Testis (tissue), 3 donors: ENCODE data around the gene LHFPL3. TPM values are rescaled to one million over a fixed set of nuclear protein-coding genes. Genes with fewer than 3 reads are reported as not detected.

ENCODE experiments used
- DNase-seq: peaks from one replicate; pipeline ENCODE4 v3.0.0-alpha.2; 2019
- H3K27ac ChIP-seq, 2 donors: fragments of 200-600 bp; sonication (generic); one replicate each; pipeline ENCODE4 v1.5.1; 2019
- H3K27me3 ChIP-seq: fragments of 200-600 bp; sonication (generic); one replicate; pipeline ENCODE4 v1.5.1; 2019
- H3K36me3 ChIP-seq: fragments of 200-600 bp; sonication (generic); one replicate; pipeline ENCODE4 v1.5.1; 2017; ENCODE audit warnings: low read depth; ENCODE audit errors: missing control alignments
- H3K4me1 ChIP-seq: fragments of 200-600 bp; sonication (generic); one replicate; pipeline ENCODE4 v1.5.1; 2019
- H3K4me3 ChIP-seq, 2 donors: fragments of 200-600 bp; sonication (generic); one replicate each; pipeline ENCODE4 v1.5.1; 2017 to 2019
- H3K9me3 ChIP-seq: fragments of 200-600 bp; sonication (generic); one replicate; pipeline ENCODE4 v1.5.1; 2017
- POLR2A ChIP-seq: fragments of 450-650 bp; IDR thresholded peaks from one replicate; pipeline ENCODE4 v1.6.1; 2017; ENCODE audit warnings: antibody characterized with exemption, mild to moderate bottlenecking, moderate library complexity
- WGBS, 2 donors: methylation state at CpG; one replicate each; pipeline ENCODE4 v1.1.5; 2018; 5-methylcytosine and 5-hydroxymethylcytosine counted together
- intact Hi-C: fragments of 100-400 bp; cut with DNase I; formaldehyde crosslinking; loops from one replicate; pipeline ENCODE4 v1.15.1; 2023; ENCODE audit warnings: low total_unique reads
- polyA plus RNA-seq: library from polyadenylated mRNA; stranded (reverse); fragments of 350-450 nt; fragmentation: Illumina TruSeq; extraction: RNeasy Lipid Tissue Mini Kit (QIAGEN cat#74804); gene quantifications from one replicate; pipeline ENCODE4 v1.2.3, GENCODE V29; 2014; ENCODE audit warnings: low read depth, low replicate concordance; ENCODE audit not compliant: insufficient read depth
- total RNA-seq, 2 donors: library from RNA; depleted of rRNA; stranded (reverse); fragments of >200 nt; gene quantifications; one replicate each; pipeline ENCODE4 v1.2.3, GENCODE V29; 2016
- TF ChIP-seq, protein P1 (sequence below), 3 experiments: fragments of 450-650 bp in 2 of 3; fragments of 200-600 bp in 1 of 3; sonication (generic) in 1 of 3; IDR thresholded peaks; one replicate each; pipeline ENCODE4 v1.5.1; 2016 to 2019; ENCODE audit warnings: antibody characterized with exemption in 3 of 3, mild to moderate bottlenecking in 2 of 3, moderate library complexity in 1 of 3

The LHFPL3 gene
- total and polyA plus RNA-seq, 3 donors from 2014 or later = 0.17 to 0.47 (median 0.19) TPM

- no peaks in the 10 kb centered on the region for H3K9me3 ChIP-seq
- intact Hi-C loops = no loop called here
- no peaks in the 10 kb centered on the region for H3K27me3 ChIP-seq
- TF ChIP-seq POLR2A = no peak
- TF ChIP-seq, protein P1, sequence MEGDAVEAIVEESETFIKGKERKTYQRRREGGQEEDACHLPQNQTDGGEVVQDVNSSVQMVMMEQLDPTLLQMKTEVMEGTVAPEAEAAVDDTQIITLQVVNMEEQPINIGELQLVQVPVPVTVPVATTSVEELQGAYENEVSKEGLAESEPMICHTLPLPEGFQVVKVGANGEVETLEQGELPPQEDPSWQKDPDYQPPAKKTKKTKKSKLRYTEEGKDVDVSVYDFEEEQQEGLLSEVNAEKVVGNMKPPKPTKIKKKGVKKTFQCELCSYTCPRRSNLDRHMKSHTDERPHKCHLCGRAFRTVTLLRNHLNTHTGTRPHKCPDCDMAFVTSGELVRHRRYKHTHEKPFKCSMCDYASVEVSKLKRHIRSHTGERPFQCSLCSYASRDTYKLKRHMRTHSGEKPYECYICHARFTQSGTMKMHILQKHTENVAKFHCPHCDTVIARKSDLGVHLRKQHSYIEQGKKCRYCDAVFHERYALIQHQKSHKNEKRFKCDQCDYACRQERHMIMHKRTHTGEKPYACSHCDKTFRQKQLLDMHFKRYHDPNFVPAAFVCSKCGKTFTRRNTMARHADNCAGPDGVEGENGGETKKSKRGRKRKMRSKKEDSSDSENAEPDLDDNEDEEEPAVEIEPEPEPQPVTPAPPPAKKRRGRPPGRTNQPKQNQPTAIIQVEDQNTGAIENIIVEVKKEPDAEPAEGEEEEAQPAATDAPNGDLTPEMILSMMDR (IDR thresholded peaks at IDR 0.05) = no peak
- no peak overlapping the region for H3K4me3 ChIP-seq
- DNase-seq = no peak
- no peaks in the 10 kb centered on the region for H3K4me1 ChIP-seq
- WGBS, 2 donors = 90% methylated on average over 7 of the region's 7 CpGs
- no peaks in the 10 kb centered on the region for H3K36me3 ChIP-seq
- H3K27ac ChIP-seq = no peak overlapping the region
Measured at GRCh38 chr7:104906032-104906431, 577.6 kb downstream of the LHFPL3 start.

DNA sequence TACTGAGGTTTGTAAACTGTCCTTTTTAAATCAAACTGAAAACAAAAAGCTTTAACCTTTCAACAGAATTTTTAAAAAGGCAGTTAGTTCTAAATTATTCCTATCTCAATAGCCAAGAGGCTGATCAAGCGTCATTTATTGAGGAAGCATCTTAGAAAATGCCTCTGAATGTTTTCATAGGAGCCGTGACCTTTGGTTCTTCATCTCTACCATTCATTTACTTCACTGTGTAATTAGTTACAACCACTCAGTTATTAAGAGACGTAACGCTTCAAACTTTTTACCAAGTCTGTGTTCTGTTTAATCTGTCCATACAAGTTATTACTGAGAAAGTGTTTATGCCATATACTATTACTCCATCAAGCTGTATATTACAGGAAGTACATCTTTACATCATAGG is 578.2 kb downstream of the LHFPL3 start:
- Histone ChIP-seq H3K9me3 (no peaks in the 10 kb centered on the region), H3K4me3 (no peak overlapping the region), H3K4me1 (no peaks in the 10 kb centered on the region), H3K36me3 (no peaks in the 10 kb centered on the region), H3K27ac (no peak overlapping the region), H3K27me3 (no peaks in the 10 kb centered on the region)
- TF ChIP-seq, protein P1 (IDR thresholded peaks at IDR 0.05) = no peak
- no peak for TF ChIP-seq POLR2A
- intact Hi-C loops = no loop called here
- no peak for DNase-seq
- 90 to 92% methylated on average over 4 of the region's 4 CpGs for WGBS, 2 donors

DNA sequence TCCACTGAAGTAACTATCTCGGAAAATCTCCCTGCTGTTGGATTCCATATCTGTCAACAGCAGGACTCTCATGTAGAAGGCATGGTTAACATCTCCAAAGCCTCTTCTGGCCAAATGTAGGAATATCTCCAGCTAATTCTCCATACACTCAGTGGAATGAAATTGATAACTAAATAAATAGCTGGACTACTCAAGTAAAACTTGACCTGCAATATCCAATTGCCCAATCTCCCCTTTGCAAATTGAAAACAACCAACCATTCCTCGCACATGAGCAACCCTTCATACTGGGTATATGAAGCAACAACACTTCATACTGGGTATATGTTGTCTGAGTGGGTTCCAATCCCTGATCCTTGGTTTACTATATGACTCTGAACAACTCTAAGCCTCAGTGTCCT is 580.2 kb downstream of the LHFPL3 start:
- intact Hi-C loops = no loop called here
- no peaks in the 10 kb centered on the region for H3K27me3 ChIP-seq
- 90 to 93% methylated on average over 2 of the region's 2 CpGs for WGBS, 2 donors
- no peaks in the 10 kb centered on the region for H3K4me1 ChIP-seq
- no peak overlapping the region for H3K4me3 ChIP-seq
- no peak for TF ChIP-seq POLR2A
- no peaks in the 10 kb centered on the region for H3K9me3 ChIP-seq
- no peaks in the 10 kb centered on the region for H3K36me3 ChIP-seq
- H3K27ac ChIP-seq = no peak overlapping the region
- no peak for DNase-seq

DNA sequence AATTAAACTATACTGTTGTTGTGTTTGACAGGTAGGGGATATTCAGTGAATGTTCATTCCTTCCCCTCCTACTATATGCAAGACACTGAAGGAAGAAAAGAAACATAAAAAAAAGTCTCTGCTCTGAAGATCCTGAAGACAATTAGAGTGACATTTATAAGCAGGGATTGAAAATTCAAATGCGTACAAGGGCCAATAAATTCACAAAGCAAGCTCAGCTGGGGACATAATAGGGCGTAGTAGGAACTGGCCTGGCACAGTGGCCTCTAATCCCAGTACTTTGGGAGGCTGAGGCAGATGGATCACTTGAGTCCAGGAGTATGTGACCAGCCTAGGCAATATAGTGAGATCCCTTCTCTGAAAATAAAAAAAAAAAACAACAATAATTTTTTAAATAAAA is 580.7 kb downstream of the LHFPL3 start:
- no peaks in the 10 kb centered on the region for H3K36me3 ChIP-seq
- no peaks in the 10 kb centered on the region for H3K9me3 ChIP-seq
- no peak overlapping the region for H3K27ac ChIP-seq
- WGBS, 2 donors = 87 to 95% methylated on average over 2 of the region's 2 CpGs
- DNase-seq = no peak
- no peaks in the 10 kb centered on the region for H3K4me1 ChIP-seq
- no peaks in the 10 kb centered on the region for H3K27me3 ChIP-seq
- H3K4me3 ChIP-seq = no peak overlapping the region
- intact Hi-C loops = no loop called here
- TF ChIP-seq, protein P1 (IDR thresholded peaks at IDR 0.05) = no peak
- TF ChIP-seq POLR2A = no peak

DNA sequence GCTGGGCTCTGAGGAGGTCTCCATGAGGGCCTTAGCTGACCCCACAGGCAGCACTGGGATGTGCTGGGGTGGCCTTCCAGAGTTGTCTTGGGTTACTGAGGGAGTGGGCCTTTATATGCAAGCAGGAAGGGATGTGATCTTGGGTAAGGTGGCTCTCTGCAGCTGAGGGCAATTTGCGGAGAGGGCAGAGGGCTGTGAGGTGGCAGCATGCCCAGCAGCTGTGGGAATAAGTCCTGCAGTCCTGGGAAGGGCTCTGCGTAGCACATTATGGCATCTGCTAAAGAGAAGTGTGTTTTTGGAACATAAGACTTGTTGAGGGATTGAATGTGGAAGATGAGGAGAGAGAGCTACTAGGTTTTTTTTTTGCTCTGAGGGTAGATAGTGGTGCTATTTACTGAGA is 586.0 kb downstream of the LHFPL3 start:
- TF ChIP-seq, protein P1 (IDR thresholded peaks at IDR 0.05) = no peak
- TF ChIP-seq POLR2A = no peak
- WGBS, 2 donors = 84 to 87% methylated on average over 2 of the region's 2 CpGs
- Histone ChIP-seq H3K27me3 (no peaks in the 10 kb centered on the region), H3K36me3 (no peaks in the 10 kb centered on the region), H3K27ac (no peak overlapping the region), H3K9me3 (no peaks in the 10 kb centered on the region), H3K4me3 (no peak overlapping the region), H3K4me1 (no peaks in the 10 kb centered on the region)
- no peak for DNase-seq
- intact Hi-C loops = no loop called here
